Astrocyte of the hippocampus (primary cell): Measurements from ENCODE around the gene VAPA.

ENCODE experiments used
- DNase-seq: peaks from one replicate; pipeline ENCODE4 v3.0.0; 2011; ENCODE audit warnings: low read depth, low spot score

VAPA gene

GRCh38 chr18:9973470-9973869 is 59.7 kb downstream of the VAPA start:
- DNase-seq, result no peak

GRCh38 chr18:9974279-9974915 is 60.6 kb downstream of the VAPA start:
- DNase-seq, result no peak

GRCh38 chr18:9975658-9976057 is 61.8 kb downstream of the VAPA start:
- DNase-seq, result no peak

GRCh38 chr18:9982711-9983110 is 68.9 kb downstream of the VAPA start:
- no peak for DNase-seq

GRCh38 chr18:9984080-9984479 is 70.3 kb downstream of the VAPA start:
- DNase-seq, result no peak

- no peak for DNase-seq
Measured at GRCh38 chr18:9985641-9986040, 71.8 kb downstream of the VAPA start.

GRCh38 chr18:9986156-9986930 is 72.5 kb downstream of the VAPA start:
- no peak for DNase-seq

GRCh38 chr18:9987345-9987744 is 73.5 kb downstream of the VAPA start:
- peak; percentile 63 for DNase-seq

GRCh38 chr18:9987931-9988330 is 74.1 kb downstream of the VAPA start:
- peak; percentile 34 for DNase-seq

- DNase-seq, result no peak
Measured at GRCh38 chr18:9988665-9989064, 74.8 kb downstream of the VAPA start.

GRCh38 chr18:9989481-9989880 is 75.7 kb downstream of the VAPA start:
- DNase-seq, result no peak

GRCh38 chr18:9991011-9992000 is 77.5 kb downstream of the VAPA start:
- no peak for DNase-seq

- DNase-seq, result no peak
Measured at GRCh38 chr18:9992300-9992972, 78.6 kb downstream of the VAPA start.

GRCh38 chr18:9992973-9993520 is 79.2 kb downstream of the VAPA start:
- no peak for DNase-seq

- DNase-seq, result no peak
Measured at GRCh38 chr18:9993521-9994025, 79.8 kb downstream of the VAPA start.

GRCh38 chr18:9994026-9994570 is 80.3 kb downstream of the VAPA start:
- DNase-seq, result no peak

- no peak for DNase-seq
Measured at GRCh38 chr18:9994701-9995235, 81.0 kb downstream of the VAPA start.

- no peak for DNase-seq
Measured at GRCh38 chr18:9995631-9996030, 81.8 kb downstream of the VAPA start.

- DNase-seq, result no peak
Measured at GRCh38 chr18:9996094-9996493, 82.3 kb downstream of the VAPA start.

- DNase-seq, result no peak
Measured at GRCh38 chr18:9997711-9998110, 83.9 kb downstream of the VAPA start.
